Suprapubic skin (tissue), 4 donors: ENCODE data around the gene TCL1A.

ENCODE experiments used
- CTCF ChIP-seq, 2 donors: fragments of 200-600 bp in 1 of 2; fragments of 450-650 bp in 1 of 2; sonication (generic) in 1 of 2; IDR thresholded peaks; one replicate each; pipeline ENCODE4 v1.5.1; 2016 to 2019; ENCODE audit warnings: antibody characterized with exemption in 2 of 2, mild to moderate bottlenecking in 1 of 2, moderate library complexity in 1 of 2
- EP300 ChIP-seq: sonication (generic); formaldehyde crosslinking; IDR thresholded peaks from one replicate; pipeline ENCODE4 v1.6.1; 2017; ENCODE audit warnings: antibody characterized with exemption
- POLR2A ChIP-seq, 2 donors: fragments of 450-650 bp; IDR thresholded peaks; one replicate each; pipeline ENCODE4 v1.6.1; 2017; ENCODE audit warnings: antibody characterized with exemption in 2 of 2, mild to moderate bottlenecking in 2 of 2, moderate library complexity in 2 of 2
- POLR2AphosphoS5 ChIP-seq, 3 donors: sonication (generic); formaldehyde crosslinking; IDR thresholded peaks; one replicate each; pipeline ENCODE4 v1.6.1; 2017; ENCODE audit warnings: antibody characterized with exemption in 3 of 3

- TF ChIP-seq CTCF (IDR thresholded peaks at IDR 0.05): no peak
- TF ChIP-seq POLR2A (IDR thresholded peaks at IDR 0.05): no peak
- no peak for TF ChIP-seq POLR2AphosphoS5 (IDR thresholded peaks at IDR 0.05)
- TF ChIP-seq EP300: no peak
Measured at GRCh38 chr14:95713596-95714371, at the start of gene TCL1A.
